ENCODE measurements around the gene PABPN1.

Gene PABPN1

DNA sequence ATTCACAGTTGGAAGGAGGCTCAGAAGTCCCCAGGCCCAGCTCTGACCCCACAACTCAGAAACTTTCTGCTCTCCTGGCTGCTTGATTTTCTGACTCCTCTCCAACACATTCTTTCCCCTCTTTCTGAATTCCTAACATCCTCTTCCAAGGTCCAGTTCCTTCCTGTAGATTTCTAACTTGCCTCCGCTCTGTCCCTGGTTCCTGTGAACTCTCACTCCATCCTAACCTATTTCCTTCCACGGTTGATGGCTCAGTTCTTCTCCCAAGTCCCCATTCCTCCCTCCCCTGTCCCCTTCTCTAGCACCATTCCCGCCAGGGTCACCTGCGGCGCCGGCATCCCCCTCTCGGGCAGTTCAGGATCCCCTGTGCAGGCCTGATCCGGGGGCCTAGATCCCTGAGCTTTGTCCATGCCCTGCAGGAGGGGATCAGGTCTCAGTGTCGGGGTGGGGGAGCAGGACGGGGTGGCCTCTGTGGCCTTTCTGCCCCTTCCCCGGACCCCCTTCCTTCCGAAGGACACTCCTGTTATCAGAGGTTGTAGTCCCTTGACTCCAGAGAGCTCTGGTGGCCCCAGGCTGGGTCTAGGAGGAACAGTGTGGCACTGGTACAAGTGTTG is 37.4 kb downstream of the PABPN1 start:
- no peak for DNase-seq

GRCh38 chr14:23359167-23359626 is 37.9 kb downstream of the PABPN1 start:
- DNase-seq: no peak

GRCh38 chr14:23359722-23360447 is 38.6 kb downstream of the PABPN1 start:
- DNase-seq: no peak

DNA sequence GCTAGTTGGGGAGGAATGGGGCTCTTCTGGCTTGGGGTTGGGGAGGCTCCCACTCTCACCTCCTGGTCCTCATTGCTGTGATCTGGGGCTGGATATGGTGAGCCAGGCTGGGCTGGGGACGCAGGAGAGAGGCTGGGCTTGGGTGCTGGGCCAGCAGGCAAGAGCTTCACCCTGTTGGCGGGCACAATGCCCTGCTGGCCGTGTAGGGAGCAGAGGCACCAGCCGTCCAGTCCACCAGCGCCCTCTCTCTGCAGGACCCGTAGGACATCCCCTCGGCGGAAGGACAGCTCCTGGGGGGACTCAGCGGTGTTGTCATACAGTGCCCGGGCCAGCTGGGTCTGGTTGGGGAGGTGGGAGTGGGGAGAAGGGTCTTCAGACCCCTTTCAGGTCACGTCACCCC is 39.2 kb downstream of the PABPN1 start:
- DNase-seq: no peak

DNA sequence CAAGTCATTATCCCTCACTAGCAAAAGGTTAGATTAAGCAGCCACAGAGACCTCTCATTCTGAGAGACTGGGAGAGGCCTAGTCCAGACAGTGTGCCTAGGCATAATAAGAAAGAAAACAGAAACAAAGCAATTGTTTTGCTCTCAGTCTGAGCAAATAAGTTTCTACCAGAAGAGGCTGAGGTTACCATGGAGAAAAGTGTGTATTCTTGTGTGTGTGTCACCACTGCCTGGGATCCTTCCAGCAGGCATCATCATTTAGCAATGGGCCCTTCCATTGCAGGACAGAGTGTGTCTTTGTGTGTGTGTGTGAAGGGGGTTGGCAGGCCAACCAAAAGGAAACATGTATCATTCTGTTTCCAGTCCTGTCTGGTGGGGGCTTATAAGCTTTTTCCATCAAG is 40.1 kb downstream of the PABPN1 start:
- no peak for DNase-seq

DNA sequence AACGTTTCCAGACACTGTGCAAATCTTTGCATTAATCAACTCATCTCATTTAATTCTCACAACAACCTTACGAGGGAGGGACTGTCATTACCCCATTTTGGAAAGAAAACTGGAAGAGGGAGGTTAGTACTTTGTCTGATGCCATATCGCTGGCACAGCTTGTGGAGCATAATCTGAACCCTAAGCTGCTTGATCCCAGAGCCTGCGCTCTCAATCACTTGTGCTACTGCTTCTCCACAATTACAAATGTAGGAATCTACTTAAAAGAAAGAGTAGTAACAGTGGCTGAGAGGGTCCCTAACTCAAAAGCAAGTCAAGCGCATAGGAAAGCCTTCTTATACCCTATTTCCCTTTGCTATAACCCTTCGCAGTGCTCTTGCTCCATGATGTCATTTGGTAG is 40.5 kb downstream of the PABPN1 start:
- DNase-seq: no peak

- DNase-seq: no peak
These were observed 40.9 kb downstream of the PABPN1 start for GRCh38 chr14:23362200-23362599.

DNA sequence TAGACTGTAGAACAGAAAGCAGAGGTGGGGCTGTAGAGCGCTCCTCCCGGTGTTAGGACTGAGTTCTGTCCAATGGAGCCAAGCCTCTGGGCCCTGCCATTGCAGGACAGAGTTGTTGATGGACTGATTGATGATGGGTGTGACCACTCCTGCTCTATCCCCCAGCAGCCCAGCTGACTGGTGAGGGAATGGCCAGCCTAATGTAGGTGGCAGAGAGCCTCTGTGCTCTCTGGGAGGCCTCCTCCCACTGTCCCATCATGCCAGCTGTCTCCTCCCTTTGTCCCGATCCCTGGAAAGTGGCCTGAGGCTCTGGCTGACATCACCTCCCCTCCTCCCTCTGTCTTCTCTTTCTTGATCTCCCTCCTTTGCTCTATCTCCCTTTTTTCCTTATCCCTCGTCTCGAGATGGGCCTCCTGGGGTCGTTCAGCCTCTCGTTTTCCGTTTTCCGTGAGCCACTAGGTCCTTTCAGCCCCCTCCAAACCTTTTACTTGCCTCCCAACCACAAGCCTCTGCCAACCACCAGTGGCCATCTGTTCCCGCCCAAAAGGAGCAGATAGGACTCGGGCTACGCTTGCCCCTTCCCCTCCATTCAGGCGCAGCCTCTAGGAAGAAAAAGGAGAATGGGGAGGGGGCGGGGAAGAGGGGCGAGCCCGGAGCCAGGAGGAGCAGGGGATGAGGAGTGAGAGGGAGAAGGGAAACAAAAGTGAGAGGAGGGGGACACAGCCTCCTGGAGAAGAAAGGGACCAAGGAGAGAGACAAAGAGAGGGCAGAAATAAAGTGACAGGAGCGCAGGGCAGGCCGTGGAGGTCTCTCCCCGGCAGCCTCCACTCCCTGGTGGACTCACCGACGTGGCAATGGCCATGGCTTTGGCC is 43.1 kb downstream of the PABPN1 start:
- no peak for DNase-seq

DNA sequence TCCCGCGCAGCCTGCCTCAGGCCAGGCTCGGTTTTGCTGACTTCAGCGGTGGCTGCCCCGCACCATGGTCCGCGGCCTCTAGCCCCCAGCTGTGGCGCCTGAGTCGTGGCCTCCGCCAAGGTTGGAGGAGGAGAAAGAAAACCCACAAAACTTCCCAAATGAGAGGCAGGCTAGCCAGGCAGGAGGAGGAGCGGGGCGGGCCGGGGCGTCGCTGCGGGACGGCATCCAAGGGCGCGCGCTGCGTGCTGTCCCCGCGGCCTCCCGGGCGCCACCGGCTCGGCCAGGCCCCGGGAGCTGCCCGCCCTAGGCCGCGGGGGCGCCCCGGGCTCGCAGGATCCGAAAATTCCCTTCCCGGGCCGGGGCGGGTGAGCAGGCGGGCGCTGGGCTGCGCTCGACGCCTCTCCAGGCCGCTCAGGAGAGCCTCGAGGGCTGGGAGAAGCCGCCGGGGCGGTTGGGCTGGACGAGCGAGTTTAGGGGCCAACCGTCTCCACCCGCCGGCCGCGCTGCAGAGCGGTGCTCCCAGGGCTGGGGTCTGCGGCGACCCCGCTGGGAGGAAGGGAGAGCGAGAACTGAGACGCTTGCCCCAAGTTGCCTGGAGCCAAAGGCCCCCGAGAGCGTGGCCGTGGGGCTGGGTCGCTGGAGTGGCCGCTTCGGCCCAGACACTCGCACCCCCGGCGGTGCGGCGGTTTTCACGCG is 43.9 kb downstream of the PABPN1 start, which contains the start of gene EFS:
EFS (minus strand) TSS at position 137 of the 696 bp plus-strand sequence. CDS start 147 bp downstream, outside the sequence.
- no peak for DNase-seq

- no peak for DNase-seq
These were observed 44.6 kb downstream of the PABPN1 start for GRCh38 chr14:23365732-23366425.

GRCh38 chr14:23366426-23366921 is 45.2 kb downstream of the PABPN1 start:
- DNase-seq: no peak

DNA sequence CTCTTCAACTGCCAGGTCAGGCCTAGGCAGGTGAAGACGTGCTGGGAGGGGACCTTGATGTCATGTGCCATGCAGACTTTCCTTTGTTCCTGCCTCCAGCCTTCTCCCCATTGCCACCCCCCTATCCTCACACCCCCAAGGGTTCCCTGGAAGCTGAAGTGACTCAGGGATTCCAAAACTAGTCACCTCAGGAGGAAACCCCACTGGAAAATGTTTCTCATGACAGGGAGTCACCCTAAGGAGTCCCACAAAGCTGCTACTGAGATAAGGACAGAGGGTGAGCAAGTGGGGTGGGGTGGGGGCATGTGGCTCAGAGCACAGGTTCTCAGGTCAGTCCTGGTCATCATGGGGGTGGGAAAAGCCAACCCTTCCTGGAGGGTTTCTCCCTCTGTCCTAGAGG is 49.0 kb downstream of the PABPN1 start:
- no peak for DNase-seq

DNA sequence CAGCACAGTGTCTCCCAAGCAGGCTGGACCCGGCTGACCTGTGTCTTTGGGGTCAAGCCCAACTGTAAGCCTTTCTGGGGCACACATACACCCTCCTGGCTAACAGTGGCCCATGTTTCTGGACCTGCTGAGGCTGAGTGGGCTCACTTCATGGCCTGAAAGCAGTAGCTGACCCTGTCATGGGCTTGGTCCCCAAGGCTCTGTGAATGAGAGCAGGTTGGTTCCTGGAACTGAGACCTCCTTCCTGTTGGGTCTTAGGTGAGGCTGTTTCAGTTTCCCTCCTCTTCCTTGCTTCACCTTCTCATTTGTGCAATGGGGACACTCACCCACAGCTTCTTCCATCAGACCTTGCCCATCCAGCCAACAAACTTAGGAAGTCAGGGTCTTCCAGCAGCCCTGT is 50.6 kb downstream of the PABPN1 start:
- DNase-seq: no peak

GRCh38 chr14:23372509-23372908 is 51.3 kb downstream of the PABPN1 start, which contains the start of gene IL25:
TSS of gene IL25 (plus strand) at chr14:23372809.
- no peak for DNase-seq

DNA sequence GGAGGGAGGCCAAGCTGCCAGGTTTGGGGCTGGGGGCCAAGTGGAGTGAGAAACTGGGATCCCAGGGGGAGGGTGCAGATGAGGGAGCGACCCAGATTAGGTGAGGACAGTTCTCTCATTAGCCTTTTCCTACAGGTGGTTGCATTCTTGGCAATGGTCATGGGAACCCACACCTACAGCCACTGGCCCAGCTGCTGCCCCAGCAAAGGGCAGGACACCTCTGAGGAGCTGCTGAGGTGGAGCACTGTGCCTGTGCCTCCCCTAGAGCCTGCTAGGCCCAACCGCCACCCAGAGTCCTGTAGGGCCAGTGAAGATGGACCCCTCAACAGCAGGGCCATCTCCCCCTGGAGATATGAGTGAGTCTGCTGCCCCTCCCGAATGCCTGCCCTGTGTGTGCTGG is 51.8 kb downstream of the PABPN1 start:
- DNase-seq: no peak
